GM21717 (cell line): Measurements from ENCODE around the gene ARHGEF28.

Source experiments
- ATAC-seq: cut with Tn5 transposase; IDR thresholded peaks from one replicate; pipeline ENCODE4 v1.9.1; 2021; ENCODE audit warnings: mild to moderate bottlenecking, moderate library complexity; ENCODE audit not compliant: unreplicated experiment

The ARHGEF28 gene

DNA sequence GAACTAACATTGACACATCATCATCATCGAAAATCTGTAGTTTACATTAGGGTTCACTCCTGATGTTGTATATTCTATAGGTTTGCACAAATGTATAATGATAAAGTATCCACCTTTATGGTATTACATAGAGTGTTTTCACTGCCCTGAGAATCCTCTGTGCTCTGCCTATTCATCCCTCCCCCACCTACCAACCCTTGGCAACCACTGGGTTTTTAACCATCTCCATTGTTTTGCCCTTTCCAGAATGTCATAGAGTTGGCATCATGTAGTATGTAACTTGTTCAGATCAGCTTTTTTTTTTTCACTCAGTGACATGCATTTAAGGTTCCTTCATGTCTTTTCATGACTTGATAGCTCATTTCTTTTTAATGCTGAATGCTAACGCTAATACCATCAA is 106.0 kb downstream of the ARHGEF28 start:
- ATAC-seq = no peak

DNA sequence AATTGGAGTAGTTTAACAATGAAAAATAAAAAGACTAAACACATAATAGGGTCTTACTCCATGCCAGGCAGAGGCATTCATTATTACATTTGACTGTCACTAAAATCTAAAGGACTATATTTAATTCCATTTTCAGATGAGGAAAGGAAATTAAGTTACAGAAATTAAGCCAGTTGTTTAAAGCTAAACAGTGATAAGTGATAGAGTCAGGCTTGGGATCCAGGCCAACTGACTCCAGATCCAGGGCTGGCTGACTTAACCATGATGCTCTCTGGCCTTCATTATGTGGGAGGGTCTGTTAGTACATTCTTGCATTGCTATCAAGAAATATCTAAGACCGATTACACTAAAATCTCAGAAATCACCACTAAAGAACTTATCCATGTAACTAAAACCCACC is 107.2 kb downstream of the ARHGEF28 start:
- no peak for ATAC-seq

DNA sequence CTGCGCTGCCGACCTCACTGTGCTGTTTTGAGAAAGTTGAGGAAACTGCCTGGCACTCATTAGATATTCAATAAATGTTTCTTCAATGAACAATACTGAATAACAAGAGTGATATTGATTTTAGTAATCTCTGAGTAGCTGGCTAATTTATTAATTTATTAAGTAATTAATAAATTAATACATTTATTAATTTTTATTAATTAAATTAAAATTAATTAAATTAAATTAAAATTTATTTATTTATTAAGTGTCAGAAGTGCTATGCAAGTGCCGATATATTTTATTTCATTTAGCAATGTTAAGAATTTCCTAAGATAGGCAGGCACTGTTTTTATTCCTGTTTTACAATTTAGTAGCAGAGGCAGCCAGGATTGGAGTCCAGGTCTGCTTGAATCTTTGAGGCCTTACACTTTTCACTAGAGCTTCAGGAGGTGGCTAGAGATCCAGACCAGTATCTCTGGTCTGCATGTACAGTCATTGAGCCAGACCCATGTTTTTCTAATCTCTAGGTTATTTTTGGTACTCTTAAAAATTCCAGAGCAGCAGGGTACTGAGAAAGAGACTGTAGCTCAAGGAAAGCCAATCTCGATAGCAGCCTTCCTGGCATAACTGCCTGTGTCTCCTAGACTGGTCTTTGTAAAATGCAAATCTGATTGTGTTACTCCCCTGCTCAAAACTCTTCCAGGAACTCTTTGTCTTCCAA is 109.2 kb downstream of the ARHGEF28 start:
- ATAC-seq = no peak

DNA sequence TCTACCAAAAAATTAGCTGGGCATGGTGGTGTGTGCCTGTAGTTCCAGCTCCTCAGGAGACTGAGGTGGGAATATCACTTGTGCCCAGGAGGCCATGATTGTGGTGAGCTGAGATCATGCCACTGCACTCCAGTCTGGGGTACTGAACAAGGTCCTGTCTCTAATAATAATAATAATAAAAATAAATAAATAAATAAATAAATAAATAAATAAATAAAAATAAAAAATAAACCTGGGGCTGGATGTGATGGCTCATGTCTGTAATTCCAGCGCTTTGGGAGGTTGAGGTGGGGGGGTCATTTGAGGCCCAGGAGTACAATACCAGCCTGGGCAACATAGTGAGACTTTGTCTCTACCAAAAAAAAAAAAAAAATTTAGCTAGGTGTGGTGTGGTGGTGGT is 113.7 kb downstream of the ARHGEF28 start:
- no peak for ATAC-seq

DNA sequence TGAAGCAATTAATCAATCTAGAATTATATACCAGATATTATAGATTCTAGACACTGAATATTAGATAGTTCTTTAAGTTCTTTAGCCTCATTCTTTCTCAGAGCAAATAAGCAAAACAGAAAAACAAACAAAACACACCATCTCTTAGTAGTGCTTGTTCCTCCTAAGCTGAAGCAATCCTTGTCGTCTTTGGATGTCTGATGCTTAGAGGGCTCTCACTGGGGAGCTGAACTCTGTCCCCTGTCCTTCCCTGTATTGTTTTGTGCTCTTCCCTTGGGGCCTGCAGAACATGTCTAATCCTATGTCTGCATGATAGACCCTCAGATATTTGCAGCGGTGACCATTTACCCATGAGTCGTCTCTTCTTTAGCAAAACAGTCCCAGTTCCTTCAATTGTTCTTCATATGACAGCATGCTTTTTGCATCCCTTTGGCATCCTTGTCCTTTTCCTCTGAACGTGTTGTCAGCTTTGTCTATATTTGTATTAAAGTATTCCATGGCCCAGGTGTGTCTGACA is 114.3 kb downstream of the ARHGEF28 start:
- ATAC-seq = no peak

DNA sequence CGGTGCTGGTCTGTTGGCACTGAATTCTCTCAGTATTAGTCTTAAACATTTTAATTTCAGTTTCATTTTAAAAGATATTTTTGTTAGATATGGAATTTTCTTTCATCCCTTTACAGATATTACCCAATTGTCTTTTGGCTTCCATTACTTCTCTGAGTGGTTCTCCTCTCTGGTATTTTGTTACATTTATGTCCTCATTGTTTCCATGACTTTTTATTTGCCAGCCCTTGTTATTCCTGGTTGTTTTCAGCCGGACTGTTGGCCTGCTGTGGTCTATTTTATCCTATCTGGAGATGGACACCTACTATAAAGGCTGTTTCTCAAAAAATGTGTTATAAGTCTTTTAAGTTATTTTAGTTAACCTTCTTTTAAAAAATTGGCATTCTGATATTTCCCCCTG is 117.2 kb downstream of the ARHGEF28 start:
- ATAC-seq = no peak

DNA sequence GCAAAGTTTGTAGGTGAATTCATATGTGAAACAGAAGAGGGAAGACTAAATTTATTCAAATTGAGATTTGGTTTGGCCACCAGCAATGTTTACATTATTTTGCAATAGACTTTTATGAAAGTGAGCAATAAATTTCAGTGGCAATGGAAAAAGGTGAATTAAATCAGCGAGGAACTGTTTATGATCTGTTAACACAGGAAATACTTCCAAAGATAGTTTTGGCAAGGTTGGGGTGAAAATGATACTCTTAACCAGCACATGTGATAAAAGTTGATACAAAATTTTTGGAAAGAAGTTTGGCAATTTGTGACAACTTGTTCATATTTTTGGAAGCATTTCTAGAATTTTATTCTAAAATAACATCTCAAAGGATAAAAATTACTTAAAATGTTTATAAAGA is 119.8 kb downstream of the ARHGEF28 start:
- ATAC-seq = no peak

DNA sequence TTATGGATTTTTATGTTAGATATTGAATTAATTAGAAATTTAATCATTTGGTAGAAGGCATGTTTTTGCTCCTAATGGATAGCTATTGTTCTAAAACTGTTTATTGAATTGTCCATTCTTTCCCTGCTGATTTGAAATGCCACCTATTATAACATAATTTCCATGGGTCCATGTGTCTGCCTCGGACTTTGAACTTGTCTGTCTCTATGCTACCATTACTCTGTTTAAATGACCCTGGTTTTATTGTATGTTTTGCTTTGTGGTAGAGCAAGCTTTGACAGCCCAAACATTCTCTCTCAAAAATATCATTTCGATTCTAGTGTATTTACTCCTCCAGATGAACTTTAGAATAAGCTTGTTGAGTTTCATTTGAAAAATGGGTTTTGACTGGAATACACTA is 120.6 kb downstream of the ARHGEF28 start:
- no peak for ATAC-seq

DNA sequence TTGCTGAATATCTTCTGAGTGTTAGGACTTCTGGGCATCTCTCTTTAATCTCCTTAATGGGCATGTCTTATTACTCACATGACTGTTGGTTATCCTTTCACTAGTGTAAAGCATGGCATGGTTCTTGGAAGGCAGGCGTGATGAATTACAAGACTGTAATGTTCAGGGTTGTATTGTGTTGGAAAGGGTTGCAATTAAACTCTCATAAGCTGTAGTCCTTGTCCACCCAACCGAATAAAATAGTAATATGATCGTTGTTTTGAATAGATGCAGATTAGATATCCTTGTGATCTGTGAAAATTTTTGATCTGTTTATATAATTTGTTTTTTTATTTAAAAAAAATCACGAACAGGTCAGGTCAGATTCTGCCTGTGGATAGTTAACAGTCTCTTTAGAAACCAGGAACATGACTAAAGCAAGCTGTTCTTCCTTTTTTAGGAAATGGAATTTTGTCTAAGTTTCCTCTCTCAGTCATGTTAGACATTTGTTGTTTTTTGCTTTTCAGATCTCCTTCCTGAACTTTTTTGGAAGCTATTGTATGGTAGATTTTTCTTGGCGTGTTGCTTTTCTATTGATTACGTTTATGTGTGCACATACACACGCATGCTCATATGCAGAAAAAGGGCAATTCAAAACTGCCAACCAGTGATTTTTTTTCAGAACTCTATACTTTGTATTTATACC is 121.8 kb downstream of the ARHGEF28 start:
- ATAC-seq = no peak

DNA sequence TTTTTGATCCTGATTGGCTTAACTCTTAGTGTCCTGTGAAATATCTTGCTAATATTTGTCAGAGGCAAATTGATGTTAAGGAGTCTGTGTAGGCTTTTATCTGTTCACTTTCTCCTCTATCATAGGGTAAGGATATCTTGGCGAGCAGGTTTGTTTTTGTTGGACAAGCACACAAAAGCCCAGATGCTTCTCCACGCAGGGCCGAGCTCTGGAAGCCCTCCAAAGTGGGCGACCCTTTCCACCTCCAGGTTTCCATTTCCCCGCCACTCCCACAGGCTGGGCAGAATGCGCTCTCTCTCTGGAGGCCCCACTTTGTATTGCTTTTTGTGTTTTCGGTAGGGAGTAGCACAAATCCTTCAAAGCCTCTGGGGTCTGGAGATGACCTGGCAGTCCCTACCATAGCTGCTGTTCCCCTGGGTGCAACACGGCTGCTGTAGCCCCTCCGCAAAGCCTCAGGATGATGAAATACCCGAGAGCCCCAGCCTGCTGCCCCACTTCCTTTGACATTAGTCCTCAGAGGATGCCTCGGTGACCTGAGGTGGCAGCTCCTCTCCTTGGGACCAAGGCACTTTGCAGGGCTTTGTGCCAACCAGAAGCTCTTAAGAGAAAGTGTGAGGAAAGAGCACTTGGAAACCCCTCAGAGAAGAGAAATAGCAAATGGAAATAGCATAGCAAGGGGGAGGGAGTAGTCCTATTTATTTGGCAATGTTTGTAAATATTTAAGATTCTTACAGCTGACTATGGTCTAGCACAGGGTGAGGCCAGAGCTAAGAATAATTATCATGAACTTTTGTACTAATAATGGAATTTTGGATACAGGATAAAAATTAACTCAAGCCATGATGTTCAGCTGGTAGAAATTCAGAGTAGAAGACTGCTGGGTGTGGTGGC is 122.8 kb downstream of the ARHGEF28 start:
- no peak for ATAC-seq

DNA sequence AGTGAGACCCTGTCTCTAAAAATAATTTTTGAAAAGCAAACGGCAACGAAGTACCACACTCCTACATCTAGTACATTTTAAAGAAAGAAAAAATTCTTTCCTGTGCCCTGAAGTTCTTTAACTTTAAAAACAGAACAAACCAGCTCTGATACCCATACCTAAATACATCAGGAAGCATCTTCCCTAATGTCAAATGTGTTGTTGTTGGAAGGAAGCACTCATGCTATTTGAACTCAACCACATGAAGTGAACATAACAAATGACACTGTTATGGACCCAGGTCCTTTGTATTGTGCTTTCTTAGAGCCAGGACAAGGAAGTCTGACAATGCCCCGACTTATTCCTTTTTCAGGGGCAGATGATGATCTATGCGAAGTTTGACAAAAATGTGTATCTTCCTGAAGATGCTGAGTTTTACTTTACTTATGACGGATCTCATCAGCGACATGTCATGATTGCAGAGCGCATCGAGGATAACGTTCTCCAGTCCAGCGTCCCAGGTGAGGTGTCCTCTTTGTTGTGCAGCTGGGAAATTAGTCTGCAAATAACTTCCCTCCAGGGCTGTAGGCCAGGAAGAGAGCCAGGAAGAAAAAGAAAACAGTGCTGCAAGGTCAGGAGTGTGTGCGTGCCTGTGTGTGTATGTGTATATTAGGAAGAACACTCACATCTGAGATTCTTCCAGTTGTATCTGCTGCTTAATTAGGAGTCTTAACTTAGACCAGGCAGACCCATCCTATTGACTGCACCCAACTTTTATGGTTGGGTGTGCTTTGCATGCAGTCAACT is 123.7 kb downstream of the ARHGEF28 start:
- ATAC-seq = no peak

DNA sequence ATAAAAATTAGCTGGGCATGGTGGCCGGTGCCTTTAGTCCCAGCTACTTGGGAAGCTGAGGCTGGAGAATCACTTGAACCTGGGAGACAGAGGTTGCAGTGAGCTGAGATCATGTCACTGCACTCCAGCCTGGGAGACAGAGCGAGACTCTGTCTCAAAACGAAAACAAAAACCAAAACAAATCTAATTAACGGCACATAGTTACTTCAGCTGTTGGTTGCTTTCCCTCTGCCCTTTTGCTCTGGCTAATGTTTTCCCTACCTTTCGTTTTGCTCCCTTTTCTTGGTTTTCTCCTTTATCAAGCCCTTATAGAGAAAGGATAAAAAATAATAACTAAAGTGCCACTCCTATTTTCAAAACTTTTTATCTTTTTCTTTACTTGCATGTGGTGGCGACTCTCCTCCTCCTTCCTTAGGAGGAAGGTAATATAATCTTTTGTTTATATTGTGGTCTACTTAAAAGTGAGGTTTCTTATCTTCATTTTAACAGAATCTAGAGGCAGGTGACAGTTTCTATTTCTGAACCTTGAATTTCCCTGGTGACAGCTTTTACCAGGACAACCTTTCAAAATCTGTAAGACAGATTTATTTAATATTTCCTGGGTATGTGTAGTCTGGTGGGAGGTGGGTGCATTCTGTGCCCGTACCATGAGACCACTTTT is 125.4 kb downstream of the ARHGEF28 start:
- ATAC-seq = no peak

DNA sequence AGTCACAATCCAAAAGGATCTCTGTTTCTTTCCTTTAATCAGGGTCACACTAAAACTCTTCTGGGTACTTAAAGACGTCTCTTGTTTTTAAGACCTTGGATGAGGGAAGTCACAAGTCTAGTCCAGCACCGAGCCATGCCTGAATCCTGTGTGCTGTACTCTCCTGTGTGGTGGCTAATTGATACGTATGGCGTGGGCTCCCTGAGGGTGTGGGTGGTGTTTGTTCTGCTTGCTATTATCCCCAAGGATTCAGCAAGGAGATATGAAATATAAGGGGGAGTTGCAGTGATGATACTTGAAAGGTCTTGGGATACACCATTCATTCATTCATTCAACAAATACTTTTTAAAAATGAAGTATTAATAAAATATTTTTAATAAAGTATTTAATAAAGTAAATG is 128.3 kb downstream of the ARHGEF28 start:
- no peak for ATAC-seq

DNA sequence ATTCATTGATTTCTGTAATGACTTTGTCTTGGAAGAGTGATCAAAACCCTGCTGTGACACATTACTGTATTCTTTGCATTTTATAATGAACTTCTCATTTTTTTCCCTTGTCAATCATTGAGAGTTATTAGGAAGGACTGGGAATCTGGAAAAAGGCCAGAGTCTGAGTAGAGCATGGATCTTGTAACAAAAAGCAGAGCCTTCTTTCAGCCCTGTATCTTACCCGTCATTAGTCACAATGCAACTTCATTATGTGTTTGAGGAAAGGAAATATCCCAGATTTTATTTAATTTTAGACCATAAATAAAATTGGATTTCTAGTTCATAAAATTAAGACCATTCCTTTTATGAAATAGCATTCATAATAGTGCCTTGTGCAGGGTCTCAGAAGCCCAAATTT is 131.4 kb downstream of the ARHGEF28 start:
- no peak for ATAC-seq

DNA sequence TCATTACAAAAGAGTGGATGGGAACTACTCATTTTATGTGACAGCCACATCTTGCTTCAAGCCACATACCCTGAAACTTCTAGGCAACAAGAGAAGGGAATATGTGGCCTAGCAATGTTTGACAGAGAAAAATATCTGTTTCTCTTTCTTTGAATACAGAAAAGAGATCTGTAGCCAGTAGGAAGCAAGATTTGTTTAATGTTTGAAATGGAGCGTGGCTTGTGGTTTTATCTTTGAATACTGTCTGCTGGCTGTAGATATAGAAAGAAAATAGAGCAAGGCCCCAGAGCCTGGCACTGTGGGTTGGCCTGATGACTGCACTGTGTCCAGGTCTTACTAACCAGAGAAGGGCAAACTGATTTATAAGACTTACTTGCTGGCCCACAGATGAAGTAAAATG is 133.8 kb downstream of the ARHGEF28 start:
- ATAC-seq = no peak

DNA sequence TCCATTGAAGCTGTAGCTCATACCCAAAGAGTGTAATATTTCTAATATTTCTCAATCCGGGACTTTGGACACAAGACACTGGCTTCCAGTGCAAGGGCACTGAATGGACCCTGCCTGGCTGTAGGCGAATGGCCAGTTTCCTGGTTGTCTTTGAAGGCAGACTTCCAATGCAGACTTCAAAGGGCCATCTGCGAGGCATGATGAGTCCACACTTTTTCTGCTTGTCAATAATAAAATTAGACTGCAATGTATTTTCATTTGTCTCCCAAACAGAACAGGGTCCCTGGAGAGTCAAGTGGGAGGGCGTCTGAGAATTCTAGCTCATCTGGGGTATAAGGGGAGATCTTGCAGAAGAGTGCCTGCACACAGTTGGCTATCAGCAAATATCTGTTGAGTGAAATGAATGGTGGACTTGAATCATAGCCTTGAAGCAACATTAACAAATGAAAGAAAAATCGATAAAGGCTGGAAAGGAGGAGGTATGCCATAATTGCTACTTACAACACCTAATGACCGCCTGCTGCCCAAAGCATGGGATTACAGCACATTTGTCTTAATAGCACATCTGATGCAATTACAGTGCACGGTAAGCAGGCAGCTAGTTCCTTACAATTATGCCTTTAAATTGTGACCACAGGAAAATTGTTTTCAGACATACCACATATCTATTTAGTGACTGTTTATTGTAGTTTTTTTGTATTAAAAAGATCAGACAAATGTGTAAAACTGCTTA is 137.5 kb downstream of the ARHGEF28 start:
- ATAC-seq = no peak

DNA sequence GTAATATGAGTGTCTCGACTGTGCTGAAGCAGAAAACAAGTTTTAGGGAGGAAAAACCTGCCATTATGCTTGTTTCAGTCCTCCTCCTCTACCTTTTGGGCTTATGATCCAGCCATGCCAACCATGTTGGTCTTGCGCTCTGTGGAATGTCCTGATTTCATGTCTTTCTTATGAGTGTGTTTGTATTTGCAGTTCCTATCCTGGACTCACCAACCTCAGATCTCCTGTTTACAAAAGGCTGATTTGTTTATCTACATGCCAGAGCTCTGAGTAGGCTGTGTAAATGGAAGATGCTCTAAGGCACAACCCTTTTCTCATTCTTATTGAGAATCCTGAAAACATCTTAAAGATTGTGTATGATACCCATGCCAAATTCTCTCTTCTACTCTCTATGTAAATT is 138.6 kb downstream of the ARHGEF28 start:
- ATAC-seq = no peak

DNA sequence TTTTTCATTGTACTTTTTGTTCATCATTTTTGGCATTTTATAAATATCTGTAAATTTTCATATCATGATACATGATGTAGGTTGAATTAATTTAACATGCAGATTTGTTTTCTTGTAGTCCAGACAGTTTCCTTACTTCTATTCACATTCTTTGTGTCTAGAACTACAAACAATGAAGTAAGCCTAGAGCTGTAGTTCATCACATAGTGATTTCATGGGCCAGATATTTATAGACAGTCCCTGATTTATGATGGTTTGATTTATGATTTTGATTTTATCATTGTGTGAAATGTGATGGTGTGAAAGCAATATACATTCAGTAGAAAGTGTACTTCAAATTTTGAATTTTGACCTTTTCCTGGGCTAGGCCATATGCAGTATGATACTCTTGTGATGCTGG is 139.0 kb downstream of the ARHGEF28 start:
- no peak for ATAC-seq

DNA sequence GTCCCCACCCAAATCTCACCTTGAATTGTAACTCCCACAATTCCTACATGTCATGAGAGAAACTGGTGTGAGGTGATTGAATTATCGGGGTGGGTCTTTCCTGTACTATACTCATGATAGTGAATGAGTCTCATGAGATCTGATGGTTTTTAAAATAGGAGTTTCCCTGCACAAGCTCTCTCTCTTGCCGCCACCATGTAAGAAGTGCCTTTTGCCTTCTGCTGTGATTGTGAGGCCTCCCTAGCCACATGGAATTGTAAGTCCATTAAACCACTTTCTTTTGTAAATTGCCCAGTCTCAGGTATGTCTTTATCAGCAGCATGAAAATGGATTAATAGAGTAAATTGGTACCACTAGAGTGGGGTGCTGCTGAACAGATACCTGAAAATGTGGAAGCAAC is 140.9 kb downstream of the ARHGEF28 start:
- ATAC-seq = no peak
